PFSK-1 (cell line): ENCODE measurements around the gene HECTD2.

Experiments
- FOXP2 ChIP-seq: optimal IDR thresholded peaks from 2 replicates; pipeline ENCODE3; 2011; ENCODE audit warnings: borderline replicate concordance, control low read depth, inconsistent platforms; ENCODE audit not compliant: insufficient read depth; ENCODE audit errors: extremely low read length, extremely low read depth
- POLR2AphosphoS5 ChIP-seq: IDR thresholded peaks from 2 replicates; pipeline ENCODE4 v1.6.1; 2012; ENCODE audit warnings: low read depth, mild to moderate bottlenecking, control low read depth, low read length, moderate library complexity
- REST ChIP-seq, 2 experiments: IDR thresholded peaks; 2 replicates each; pipeline versions ENCODE4 v1.6.1 to v1.8.0; 2011 to 2012; ENCODE audit warnings: low read depth in 2 of 2, low read length in 2 of 2, control low read depth in 1 of 2, inconsistent platforms in 1 of 2, mild to moderate bottlenecking in 1 of 2, moderate library complexity in 1 of 2; ENCODE audit not compliant: insufficient read depth in 1 of 2
- SIN3A ChIP-seq: IDR thresholded peaks from 2 replicates; pipeline ENCODE4 v1.6.1; 2012; ENCODE audit warnings: mild to moderate bottlenecking, low read length, moderate library complexity, borderline replicate concordance; ENCODE audit not compliant: insufficient read depth
- TAF1 ChIP-seq: IDR thresholded peaks from 2 replicates; pipeline ENCODE4 v1.6.1; 2012; ENCODE audit warnings: low read length, control low read depth, borderline replicate concordance; ENCODE audit not compliant: insufficient read depth

- no peak for TF ChIP-seq SIN3A
- TF ChIP-seq POLR2AphosphoS5, result no peak
- no peak for TF ChIP-seq TAF1
- TF ChIP-seq REST (IDR thresholded peaks at IDR 0.05; ENCODE audit: insufficient read depth in 1 of 2, low read depth in 2 of 2, low read length in 2 of 2), result no peak
- TF ChIP-seq FOXP2, result no peak
Observed at GRCh38 chr10:91416339-91416855, 6.3 kb downstream of the HECTD2 start.
